ENCODE results near the gene BOK.

Gene BOK

DNA sequence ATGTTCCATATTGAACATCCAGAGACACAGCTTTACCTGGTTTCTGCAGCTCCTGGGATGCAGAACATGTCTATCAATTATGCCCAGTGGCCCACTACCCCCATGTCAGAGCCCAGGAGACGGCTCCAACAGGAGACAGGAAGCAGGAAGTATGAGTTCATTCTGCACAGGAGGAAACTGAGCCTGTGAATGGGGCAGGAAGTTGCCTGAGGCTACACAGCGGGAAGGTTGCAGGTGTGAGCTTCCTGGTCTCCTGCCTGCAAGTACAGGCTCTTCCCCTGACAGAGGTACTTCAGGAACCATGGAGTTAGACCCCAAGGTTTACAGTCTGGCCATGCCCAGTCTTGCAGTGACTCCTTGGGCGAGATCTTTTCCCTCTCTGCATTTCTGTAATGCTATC lies 2.8 kb upstream of the BOK start:
- no peaks in the 10 kb centered on the region for H3K36me3 ChIP-seq (ENCODE audit: control insufficient read depth in 5 of 5, insufficient read depth in 5 of 5, low read length in 5 of 5)
- no peaks in the 10 kb centered on the region for H3K27me3 ChIP-seq (ENCODE audit: control insufficient read depth in 5 of 5, insufficient read depth in 4 of 5, low read length in 5 of 5)
- peaks cover 0 to 6% (median 5%) of the 10 kb centered on the region in 5 donors for H3K9me3 ChIP-seq (ENCODE audit: control insufficient read depth in 5 of 5, low read length in 5 of 5)
- peaks cover 8 to 73% (median 66%) of the 10 kb centered on the region in 5 donors for H3K4me1 ChIP-seq (ENCODE audit: control insufficient read depth in 5 of 5, insufficient read depth in 5 of 5, low read length in 5 of 5)
- peak overlapping the region in 1 of 5 donors; percentile 29 for H3K4me3 ChIP-seq (ENCODE audit: low read depth in 1 of 5, low read length in 5 of 5)
- peak overlapping the region; percentile 55 for H3K27ac ChIP-seq (ENCODE audit: low read depth, low read length)
- H3K9ac ChIP-seq (ENCODE audit: low read length in 5 of 5), result no peak overlapping the region

GRCh38 chr2:241556746-241557145 lies 1.8 kb upstream of the BOK start:
- Histone ChIP-seq H3K4me3 (ENCODE audit: low read depth in 1 of 5, low read length in 5 of 5) (no peak overlapping the region), H3K9me3 (ENCODE audit: control insufficient read depth in 5 of 5, low read length in 5 of 5) (peaks cover 0 to 6% (median 5%) of the 10 kb centered on the region in 5 donors), H3K4me1 (ENCODE audit: control insufficient read depth in 5 of 5, insufficient read depth in 5 of 5, low read length in 5 of 5) (peaks cover 9 to 72% (median 67%) of the 10 kb centered on the region in 5 donors), H3K27me3 (ENCODE audit: control insufficient read depth in 5 of 5, insufficient read depth in 4 of 5, low read length in 5 of 5) (no peaks in the 10 kb centered on the region), H3K27ac (ENCODE audit: low read depth, low read length) (no peak overlapping the region), H3K9ac (ENCODE audit: low read length in 5 of 5) (no peak overlapping the region), H3K36me3 (ENCODE audit: control insufficient read depth in 5 of 5, insufficient read depth in 5 of 5, low read length in 5 of 5) (no peaks in the 10 kb centered on the region)

GRCh38 chr2:241559323-241560161 lies 997 bp downstream of the BOK start:
- H3K27ac ChIP-seq (ENCODE audit: low read depth, low read length), result peak overlapping the region; percentile 92
- peaks cover 0 to 21% (median 20%) of the 10 kb centered on the region in 5 donors for H3K36me3 ChIP-seq (ENCODE audit: control insufficient read depth in 5 of 5, insufficient read depth in 5 of 5, low read length in 5 of 5)
- H3K9ac ChIP-seq (ENCODE audit: low read length in 5 of 5), result peak overlapping the region; percentile 29 to 92 (median 68)
- peaks cover 8 to 76% (median 65%) of the 10 kb centered on the region in 5 donors for H3K4me1 ChIP-seq (ENCODE audit: control insufficient read depth in 5 of 5, insufficient read depth in 5 of 5, low read length in 5 of 5)
- H3K4me3 ChIP-seq (ENCODE audit: low read depth in 1 of 5, low read length in 5 of 5), result peak overlapping the region; percentile 64 to 85 (median 73)
- H3K27me3 ChIP-seq (ENCODE audit: control insufficient read depth in 5 of 5, insufficient read depth in 4 of 5, low read length in 5 of 5), result no peaks in the 10 kb centered on the region
- peaks cover 0 to 6% (median 5%) of the 10 kb centered on the region in 5 donors for H3K9me3 ChIP-seq (ENCODE audit: control insufficient read depth in 5 of 5, low read length in 5 of 5)

DNA sequence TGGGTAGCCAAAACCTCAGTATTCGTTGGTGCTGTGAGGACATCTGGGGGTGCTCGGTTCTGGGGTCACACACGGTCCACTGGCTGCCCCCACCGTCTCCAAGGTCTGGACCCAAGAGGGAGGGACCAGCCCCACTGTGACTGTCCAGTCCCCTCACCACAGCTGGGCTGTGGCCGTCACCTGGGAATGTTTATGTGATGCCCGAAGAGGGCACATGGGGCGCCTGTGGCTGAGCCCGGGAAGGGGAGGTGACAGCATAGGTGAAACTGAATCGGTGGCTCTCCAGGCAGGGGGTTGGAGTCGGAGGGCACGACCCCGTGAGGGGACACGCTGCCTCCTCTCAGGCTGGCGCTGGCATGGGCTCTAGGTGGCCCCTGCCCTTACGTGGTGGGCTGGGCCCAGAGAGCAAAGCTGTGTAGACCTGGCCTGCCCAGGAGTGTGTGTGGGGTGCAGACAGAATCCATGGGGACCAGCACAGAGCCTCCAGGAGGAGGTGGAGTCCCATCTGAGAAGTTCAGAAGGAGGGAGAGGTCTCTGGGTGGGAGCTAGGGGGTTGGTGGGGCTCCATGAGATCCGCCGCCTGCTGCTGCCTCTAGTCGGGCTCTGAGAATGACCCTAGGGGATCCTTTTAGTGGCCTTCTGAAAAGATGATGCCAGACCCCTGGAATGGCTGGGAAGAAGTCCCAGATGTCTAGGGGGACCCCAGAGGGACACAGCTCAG lies 1.8 kb downstream of the BOK start:
- Histone ChIP-seq H3K4me3 (ENCODE audit: low read depth in 1 of 5, low read length in 5 of 5) (peak overlapping the region; percentile 72 to 85 (median 79)), H3K27ac (ENCODE audit: low read depth, low read length) (peak overlapping the region; percentile 92), H3K9me3 (ENCODE audit: control insufficient read depth in 5 of 5, low read length in 5 of 5) (peaks cover 0 to 6% (median 5%) of the 10 kb centered on the region in 5 donors), H3K36me3 (ENCODE audit: control insufficient read depth in 5 of 5, insufficient read depth in 5 of 5, low read length in 5 of 5) (peaks cover 0 to 21% (median 21%) of the 10 kb centered on the region in 5 donors), H3K9ac (ENCODE audit: low read length in 5 of 5) (peak overlapping the region; percentile 29 to 92 (median 68)), H3K27me3 (ENCODE audit: control insufficient read depth in 5 of 5, insufficient read depth in 4 of 5, low read length in 5 of 5) (no peaks in the 10 kb centered on the region), H3K4me1 (ENCODE audit: control insufficient read depth in 5 of 5, insufficient read depth in 5 of 5, low read length in 5 of 5) (peaks cover 6 to 73% (median 65%) of the 10 kb centered on the region in 5 donors)

GRCh38 chr2:241560883-241561474 lies 2.4 kb downstream of the BOK start:
- H3K36me3 ChIP-seq (ENCODE audit: control insufficient read depth in 5 of 5, insufficient read depth in 5 of 5, low read length in 5 of 5), result peaks cover 0 to 23% (median 21%) of the 10 kb centered on the region in 5 donors
- H3K27me3 ChIP-seq (ENCODE audit: control insufficient read depth in 5 of 5, insufficient read depth in 4 of 5, low read length in 5 of 5), result no peaks in the 10 kb centered on the region
- peak overlapping the region; percentile 92 for H3K27ac ChIP-seq (ENCODE audit: low read depth, low read length)
- H3K9ac ChIP-seq (ENCODE audit: low read length in 5 of 5), result peak overlapping the region; percentile 29 to 92 (median 63)
- peak overlapping the region; percentile 72 to 85 (median 79) for H3K4me3 ChIP-seq (ENCODE audit: low read depth in 1 of 5, low read length in 5 of 5)
- peaks cover 0 to 6% (median 4%) of the 10 kb centered on the region in 5 donors for H3K9me3 ChIP-seq (ENCODE audit: control insufficient read depth in 5 of 5, low read length in 5 of 5)
- peaks cover 6 to 69% (median 59%) of the 10 kb centered on the region in 5 donors for H3K4me1 ChIP-seq (ENCODE audit: control insufficient read depth in 5 of 5, insufficient read depth in 5 of 5, low read length in 5 of 5)

GRCh38 chr2:241561832-241562231 lies 3.3 kb downstream of the BOK start:
- Histone ChIP-seq H3K9me3 (ENCODE audit: control insufficient read depth in 5 of 5, low read length in 5 of 5) (peaks cover 0 to 2% (median 0%) of the 10 kb centered on the region in 5 donors), H3K36me3 (ENCODE audit: control insufficient read depth in 5 of 5, insufficient read depth in 5 of 5, low read length in 5 of 5) (peaks cover 0 to 28% (median 21%) of the 10 kb centered on the region in 5 donors), H3K4me3 (ENCODE audit: low read depth in 1 of 5, low read length in 5 of 5) (peak overlapping the region in 2 of 5 donors; percentile 22 to 52), H3K9ac (ENCODE audit: low read length in 5 of 5) (no peak overlapping the region), H3K27ac (ENCODE audit: low read depth, low read length) (peak overlapping the region; percentile 69), H3K27me3 (ENCODE audit: control insufficient read depth in 5 of 5, insufficient read depth in 4 of 5, low read length in 5 of 5) (no peaks in the 10 kb centered on the region), H3K4me1 (ENCODE audit: control insufficient read depth in 5 of 5, insufficient read depth in 5 of 5, low read length in 5 of 5) (peaks cover 6 to 69% (median 58%) of the 10 kb centered on the region in 5 donors)

DNA sequence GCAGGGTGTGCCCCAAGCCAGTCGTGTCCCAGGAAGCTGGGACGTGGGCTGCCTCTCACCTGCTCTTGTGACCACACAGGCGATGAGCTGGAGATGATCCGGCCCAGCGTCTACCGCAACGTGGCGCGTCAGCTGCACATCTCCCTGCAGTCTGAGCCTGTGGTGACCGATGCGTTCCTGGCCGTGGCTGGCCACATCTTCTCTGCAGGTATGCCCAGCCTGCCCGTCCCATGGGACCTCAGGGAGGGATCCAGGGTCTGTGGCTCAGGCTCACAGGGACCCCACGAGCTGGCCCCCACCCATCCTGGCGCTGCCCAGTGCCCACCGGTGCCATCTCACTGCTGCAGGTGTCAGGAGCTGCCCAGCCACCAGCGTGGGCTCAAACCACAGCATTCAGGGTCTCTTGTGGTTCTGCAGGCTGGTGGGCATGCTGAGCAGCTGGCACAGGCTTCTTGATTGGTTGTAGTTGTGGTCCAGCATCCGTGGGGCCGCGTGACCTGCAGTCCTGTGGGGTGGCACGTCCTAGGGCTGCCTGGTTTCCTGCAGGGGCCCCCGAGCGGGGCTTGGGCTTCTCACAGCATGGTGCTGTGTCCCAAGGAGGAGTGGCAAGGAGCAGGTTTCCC lies 3.8 kb downstream of the BOK start:
- Histone ChIP-seq H3K9me3 (ENCODE audit: control insufficient read depth in 5 of 5, low read length in 5 of 5) (no peaks in the 10 kb centered on the region), H3K27ac (ENCODE audit: low read depth, low read length) (peak overlapping the region; percentile 69), H3K27me3 (ENCODE audit: control insufficient read depth in 5 of 5, insufficient read depth in 4 of 5, low read length in 5 of 5) (no peaks in the 10 kb centered on the region), H3K4me3 (ENCODE audit: low read depth in 1 of 5, low read length in 5 of 5) (peak overlapping the region in 1 of 5 donors; percentile 18), H3K9ac (ENCODE audit: low read length in 5 of 5) (no peak overlapping the region), H3K4me1 (ENCODE audit: control insufficient read depth in 5 of 5, insufficient read depth in 5 of 5, low read length in 5 of 5) (peaks cover 6 to 69% (median 58%) of the 10 kb centered on the region in 5 donors), H3K36me3 (ENCODE audit: control insufficient read depth in 5 of 5, insufficient read depth in 5 of 5, low read length in 5 of 5) (peaks cover 0 to 31% (median 21%) of the 10 kb centered on the region in 5 donors)

DNA sequence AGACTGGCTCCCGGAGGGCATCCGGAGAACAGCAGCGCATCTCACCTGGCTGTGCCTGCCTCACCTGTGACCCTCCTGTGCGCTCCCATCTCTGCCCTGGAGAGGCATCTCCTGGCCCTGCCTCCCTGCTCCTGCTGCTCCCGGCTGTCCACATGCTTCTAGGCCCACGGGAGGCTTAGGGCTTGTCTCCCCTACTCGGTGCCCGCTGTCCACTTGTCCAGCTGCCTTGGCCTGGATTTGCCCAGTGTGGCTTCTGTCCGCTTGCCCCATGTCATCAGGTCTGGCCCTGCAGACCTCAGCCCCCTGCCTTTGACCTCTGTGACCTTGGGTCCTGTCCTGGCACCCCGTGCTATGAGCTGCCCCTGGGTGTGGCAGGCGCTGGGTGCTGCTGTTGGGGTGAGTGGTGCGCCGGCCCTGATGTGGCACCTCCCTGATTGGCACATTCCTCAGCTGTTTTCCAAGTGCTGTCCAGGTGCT lies 4.5 kb downstream of the BOK start:
- no peak overlapping the region for H3K4me3 ChIP-seq (ENCODE audit: low read depth in 1 of 5, low read length in 5 of 5)
- H3K36me3 ChIP-seq (ENCODE audit: control insufficient read depth in 5 of 5, insufficient read depth in 5 of 5, low read length in 5 of 5), result peaks cover 0 to 36% (median 24%) of the 10 kb centered on the region in 5 donors
- peaks cover 6 to 68% (median 56%) of the 10 kb centered on the region in 5 donors for H3K4me1 ChIP-seq (ENCODE audit: control insufficient read depth in 5 of 5, insufficient read depth in 5 of 5, low read length in 5 of 5)
- H3K9ac ChIP-seq (ENCODE audit: low read length in 5 of 5), result no peak overlapping the region
- H3K27me3 ChIP-seq (ENCODE audit: control insufficient read depth in 5 of 5, insufficient read depth in 4 of 5, low read length in 5 of 5), result no peaks in the 10 kb centered on the region
- no peaks in the 10 kb centered on the region for H3K9me3 ChIP-seq (ENCODE audit: control insufficient read depth in 5 of 5, low read length in 5 of 5)
- H3K27ac ChIP-seq (ENCODE audit: low read depth, low read length), result peak overlapping the region; percentile 69

GRCh38 chr2:241563571-241563980 lies 5.0 kb downstream of the BOK start:
- peak overlapping the region in 1 of 5 donors; percentile 20 for H3K9ac ChIP-seq (ENCODE audit: low read length in 5 of 5)
- no peaks in the 10 kb centered on the region for H3K27me3 ChIP-seq (ENCODE audit: control insufficient read depth in 5 of 5, insufficient read depth in 4 of 5, low read length in 5 of 5)
- H3K9me3 ChIP-seq (ENCODE audit: control insufficient read depth in 5 of 5, low read length in 5 of 5), result no peaks in the 10 kb centered on the region
- H3K4me3 ChIP-seq (ENCODE audit: low read depth in 1 of 5, low read length in 5 of 5), result no peak overlapping the region
- peaks cover 0 to 36% (median 25%) of the 10 kb centered on the region in 5 donors for H3K36me3 ChIP-seq (ENCODE audit: control insufficient read depth in 5 of 5, insufficient read depth in 5 of 5, low read length in 5 of 5)
- H3K27ac ChIP-seq (ENCODE audit: low read depth, low read length), result peak overlapping the region; percentile 69
- H3K4me1 ChIP-seq (ENCODE audit: control insufficient read depth in 5 of 5, insufficient read depth in 5 of 5, low read length in 5 of 5), result peaks cover 6 to 63% (median 53%) of the 10 kb centered on the region in 5 donors

Measured in subcutaneous abdominal adipose tissue (tissue), 5 donors.